ENCODE data around the gene ZNF138. TPM values are rescaled to one million over a fixed set of nuclear protein-coding genes. Genes with fewer than 3 reads are reported as not detected.

Gene ZNF138
- total and polyA plus RNA-seq, 2 of the 8 experiments (the other 6 are each of a cell fraction or from before 2014, with no cell fraction given) = 7.5 to 22.6 TPM

- H4K8ac ChIP-seq (ENCODE audit: extremely low read depth, insufficient read depth, low read length) = no peak overlapping the region
- no peak overlapping the region for H3K14ac ChIP-seq (ENCODE audit: insufficient read length)
- H2AFZ ChIP-seq (ENCODE audit: low read length) = no peak overlapping the region
- H2BK20ac ChIP-seq (ENCODE audit: low read length) = no peak overlapping the region
- H3K23ac ChIP-seq (ENCODE audit: insufficient read length) = no peak overlapping the region
- H4K91ac ChIP-seq (replicated peaks; ENCODE audit: insufficient read length, low read length) = no peak overlapping the region
- H2BK15ac ChIP-seq (ENCODE audit: low read length) = no peak overlapping the region
- H3K9me3 ChIP-seq (ENCODE audit: insufficient read depth in 2 of 2, low read depth in 1 of 2, low read length in 1 of 2) = peaks cover 31 to 44% of the 10 kb centered on the region in 2 experiments
- no peak for DNase-seq (ENCODE audit: low read depth in 1 of 2, low spot score in 2 of 2)
- no peak overlapping the region for H3K4me2 ChIP-seq (ENCODE audit: insufficient read depth in 1 of 2, low read depth in 2 of 2, low read length in 2 of 2)
- POLR2A ChIA-PET (ENCODE audit: partially characterized antibody) = no interaction called here
- CTCF ChIA-PET (ENCODE audit: partially characterized antibody) = no interaction called here
- no peaks in the 10 kb centered on the region for H3K36me3 ChIP-seq (ENCODE audit: control insufficient read depth in 2 of 4, insufficient read depth in 4 of 4, low read length in 3 of 4)
- H2BK5ac ChIP-seq (ENCODE audit: low read depth, low read length) = no peak overlapping the region
- FAIRE-seq = no peak
- no peaks in the 10 kb centered on the region for H3K4me1 ChIP-seq (replicated peaks in 1 of 4; ENCODE audit: control insufficient read depth in 3 of 4, insufficient read depth in 4 of 4, low read length in 3 of 4)
- 85% methylated on average over 2 of the region's 2 CpGs; no CpG with 5 or more reads in 1 of the 2 experiments for WGBS, 2 experiments (ENCODE audit: extremely low coverage in 1 of 2, insufficient coverage in 1 of 2, insufficient read length in 1 of 2, insufficient replicate concordance in 2 of 2, low coverage in 1 of 2, low lambda C conversion rate in 2 of 2, missing lambda C conversion rate in 1 of 2)
- H3K56ac ChIP-seq (replicated peaks; ENCODE audit: insufficient read length, low read depth, low read length) = no peak overlapping the region
- H3K9ac ChIP-seq (replicated peaks in 1 of 4; ENCODE audit: extremely low read depth in 1 of 4, low read depth in 3 of 4, low read length in 3 of 4) = no peak overlapping the region
- H2AK5ac ChIP-seq (ENCODE audit: low read depth, low read length) = no peak overlapping the region
- H2BK120ac ChIP-seq (replicated peaks; ENCODE audit: low read depth, low read length) = no peak overlapping the region
- H4K20me1 ChIP-seq (replicated peaks in 1 of 2; ENCODE audit: control insufficient read depth in 1 of 2, insufficient read depth in 2 of 2, low read length in 2 of 2) = no peaks in the 10 kb centered on the region
- no peaks in the 10 kb centered on the region for H3K23me2 ChIP-seq (ENCODE audit: low read depth, low read length)
- no peak overlapping the region for H4K5ac ChIP-seq (ENCODE audit: insufficient read length, low read depth, low read length)
- H3K27me3 ChIP-seq (replicated peaks in 1 of 4; ENCODE audit: control insufficient read depth in 3 of 4, extremely low read depth in 1 of 4, insufficient read depth in 3 of 4, low read length in 3 of 4) = no peaks in the 10 kb centered on the region
- H3K4ac ChIP-seq (replicated peaks; ENCODE audit: insufficient read length, low read depth, low read length) = no peak overlapping the region
- no peaks in the 10 kb centered on the region for H3K79me2 ChIP-seq (ENCODE audit: control insufficient read depth in 1 of 2, insufficient read depth in 2 of 2, low read length in 2 of 2)
- no peak overlapping the region for H3K27ac ChIP-seq (ENCODE audit: low read depth, low read length)
- no peak for TF ChIP-seq POLR2A (IDR thresholded peaks at IDR 0.05; ENCODE audit: control extremely low read depth in 1 of 2, low read depth in 2 of 2, low read length in 2 of 2)
- TF ChIP-seq SIX5 (IDR thresholded peaks at IDR 0.05; ENCODE audit: low read depth, low read length) = no peak
- no peak for TF ChIP-seq SRF (IDR thresholded peaks at IDR 0.05; ENCODE audit: low read depth, low read length)
- TF ChIP-seq TEAD4 (IDR thresholded peaks at IDR 0.05; ENCODE audit: low read depth, low read length) = no peak
- no peak for TF ChIP-seq NRF1 (IDR thresholded peaks at IDR 0.05; ENCODE audit: low read depth, low read length)
- no peak for TF ChIP-seq CHD2 (IDR thresholded peaks at IDR 0.05; ENCODE audit: low read length)
- no peak for TF ChIP-seq SIRT6 (IDR thresholded peaks at IDR 0.05; ENCODE audit: low read length)
- TF ChIP-seq ASH2L (IDR thresholded peaks at IDR 0.05; ENCODE audit: low read length) = no peak
- no peak for TF ChIP-seq RFX5 (IDR thresholded peaks at IDR 0.05; ENCODE audit: borderline replicate concordance, low read depth, low read length)
- H3K79me1 ChIP-seq (ENCODE audit: low read depth, low read length) = no peaks in the 10 kb centered on the region
- H3K18ac ChIP-seq (ENCODE audit: extremely low read depth, low read length) = no peak overlapping the region
- H2BK12ac ChIP-seq (ENCODE audit: low read depth, low read length) = no peak overlapping the region
- no peak overlapping the region for H3K4me3 ChIP-seq (ENCODE audit: extremely low read depth in 1 of 4, insufficient read depth in 2 of 4, low read depth in 3 of 4, low read length in 4 of 4)
Measured at GRCh38 chr7:64774204-64774842, 19.9 kb upstream of the ZNF138 start.
